Sigmoid colon (tissue), 4 donors: ENCODE results near the gene GFPT1.

Source experiments
- POLR2AphosphoS5 ChIP-seq, 4 donors: sonication (generic); formaldehyde crosslinking; IDR thresholded peaks; one replicate each; pipeline ENCODE4 v1.6.1; 2017; ENCODE audit warnings: antibody characterized with exemption in 4 of 4
- TF ChIP-seq, protein P1 (sequence below), 4 experiments: fragments of 450-650 bp in 3 of 4; fragments of 200-600 bp in 1 of 4; IDR thresholded peaks; one replicate each; pipeline ENCODE4 v1.5.1; 2016 to 2019; ENCODE audit warnings: antibody characterized with exemption in 4 of 4, mild to moderate bottlenecking in 3 of 4, moderate library complexity in 2 of 4

DNA sequence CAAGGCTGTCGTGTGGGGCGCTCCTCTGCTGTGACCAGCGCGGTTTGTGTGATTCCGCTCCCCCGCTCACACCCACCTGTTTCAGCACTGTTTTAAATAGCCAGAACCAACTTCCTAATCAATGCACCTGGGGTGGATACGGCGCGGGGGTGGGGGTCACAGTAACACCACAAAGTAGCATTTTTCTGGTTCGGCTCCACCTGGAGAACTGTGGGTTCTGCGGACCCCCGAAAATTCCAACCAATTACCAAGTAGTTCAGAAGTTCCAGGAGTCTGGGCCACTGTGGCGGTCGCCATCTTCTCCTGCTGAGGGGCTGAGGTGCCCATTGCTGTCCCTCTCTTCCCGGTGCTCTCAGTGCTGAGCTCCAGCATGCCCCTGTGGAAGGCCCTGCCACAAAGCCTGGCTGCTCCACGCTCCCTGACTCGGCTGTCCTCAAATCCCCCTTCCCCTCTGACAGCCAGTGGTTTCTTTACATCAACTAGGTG, 79.4 kb downstream of the GFPT1 start:
- TF ChIP-seq, protein P1, sequence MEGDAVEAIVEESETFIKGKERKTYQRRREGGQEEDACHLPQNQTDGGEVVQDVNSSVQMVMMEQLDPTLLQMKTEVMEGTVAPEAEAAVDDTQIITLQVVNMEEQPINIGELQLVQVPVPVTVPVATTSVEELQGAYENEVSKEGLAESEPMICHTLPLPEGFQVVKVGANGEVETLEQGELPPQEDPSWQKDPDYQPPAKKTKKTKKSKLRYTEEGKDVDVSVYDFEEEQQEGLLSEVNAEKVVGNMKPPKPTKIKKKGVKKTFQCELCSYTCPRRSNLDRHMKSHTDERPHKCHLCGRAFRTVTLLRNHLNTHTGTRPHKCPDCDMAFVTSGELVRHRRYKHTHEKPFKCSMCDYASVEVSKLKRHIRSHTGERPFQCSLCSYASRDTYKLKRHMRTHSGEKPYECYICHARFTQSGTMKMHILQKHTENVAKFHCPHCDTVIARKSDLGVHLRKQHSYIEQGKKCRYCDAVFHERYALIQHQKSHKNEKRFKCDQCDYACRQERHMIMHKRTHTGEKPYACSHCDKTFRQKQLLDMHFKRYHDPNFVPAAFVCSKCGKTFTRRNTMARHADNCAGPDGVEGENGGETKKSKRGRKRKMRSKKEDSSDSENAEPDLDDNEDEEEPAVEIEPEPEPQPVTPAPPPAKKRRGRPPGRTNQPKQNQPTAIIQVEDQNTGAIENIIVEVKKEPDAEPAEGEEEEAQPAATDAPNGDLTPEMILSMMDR (IDR thresholded peaks at IDR 0.05): no peak
- no peak for TF ChIP-seq POLR2AphosphoS5 (IDR thresholded peaks at IDR 0.05)
